ENCODE measurements around the gene MAP4K3.
"Not testable (repeated sequence)": the region's sequence is repeated elsewhere in the genome, so short reads cannot be mapped to it uniquely, and the experiment has no call there.

Gene MAP4K3

DNA sequence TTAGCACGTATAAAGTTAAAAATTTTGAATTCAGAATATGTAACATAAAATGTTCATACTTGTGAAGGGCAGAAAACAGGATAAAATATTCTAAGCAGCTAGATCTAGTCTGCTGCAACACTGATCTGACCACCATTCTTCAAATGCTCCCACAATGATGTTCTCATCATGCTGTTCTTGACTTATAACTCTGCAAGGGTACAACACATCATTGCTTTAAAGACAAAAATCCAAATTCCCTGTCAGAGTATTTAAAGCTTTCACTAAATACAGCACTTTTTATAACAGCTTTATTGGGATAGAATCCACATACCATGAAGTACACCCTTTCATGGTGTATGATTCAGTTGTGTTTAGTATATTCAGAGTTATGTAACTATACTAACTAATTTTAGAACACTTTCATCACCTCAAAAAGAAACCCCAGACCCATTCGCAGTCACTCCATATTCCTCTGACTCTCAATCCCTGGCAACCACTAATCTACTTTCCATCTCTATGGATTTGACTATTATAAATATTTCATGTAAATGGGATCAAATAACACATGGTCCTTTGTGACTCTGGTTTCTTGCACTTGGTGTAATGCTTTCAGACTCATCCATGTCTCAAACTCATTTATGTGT, 56.4 kb downstream of the MAP4K3 start:
- H3K9ac ChIP-seq (ENCODE audit: low read depth, low read length): no peak overlapping the region
- H3K4me1 ChIP-seq (ENCODE audit: insufficient read depth, low read length): no peaks in the 10 kb centered on the region
- H3K9me3 ChIP-seq (ENCODE audit: control insufficient read depth, insufficient read depth, low read length): no peaks in the 10 kb centered on the region
- no peaks in the 10 kb centered on the region for H3K36me3 ChIP-seq (ENCODE audit: insufficient read depth, low read length)

DNA sequence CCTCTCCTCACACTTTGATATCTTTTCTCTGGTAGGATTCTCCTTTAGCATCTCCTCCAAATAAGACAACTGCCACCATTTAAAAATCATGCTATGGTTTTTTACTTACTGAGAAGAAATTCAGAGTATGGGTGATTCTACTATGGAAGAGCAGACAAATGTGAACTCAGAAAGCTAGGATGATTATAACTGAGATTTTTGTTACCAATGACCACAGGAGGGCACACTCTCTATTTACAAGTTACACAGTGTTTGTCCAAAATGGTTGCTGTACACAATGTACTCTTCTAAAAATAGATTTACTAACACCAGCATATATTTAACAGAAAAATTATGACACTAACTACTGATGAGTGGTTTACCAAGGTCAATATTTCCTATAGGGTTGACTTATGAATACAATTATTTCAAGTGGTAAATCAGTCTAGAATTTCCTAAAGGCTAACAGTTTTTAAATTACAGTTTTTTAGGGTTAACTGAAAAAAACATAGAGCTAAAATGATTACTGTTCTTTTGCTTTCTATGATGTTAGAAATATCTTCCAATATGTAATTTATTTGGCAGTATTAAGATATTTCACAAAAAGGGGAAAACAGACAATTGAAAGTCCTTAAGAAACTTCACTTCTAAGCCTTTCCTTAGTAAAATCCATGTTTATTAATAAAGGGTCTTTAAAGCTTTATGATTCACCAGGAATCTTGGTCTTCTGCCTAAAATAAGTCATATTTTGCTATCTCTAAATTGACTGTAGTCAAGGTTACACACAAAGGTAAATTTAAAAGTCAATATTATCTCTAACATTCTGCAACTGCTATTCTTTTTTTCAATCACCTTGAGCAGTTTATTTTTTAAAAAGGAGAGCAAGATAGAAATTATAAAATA, 57.2 kb downstream of the MAP4K3 start:
- H3K4me1 ChIP-seq (ENCODE audit: insufficient read depth, low read length): no peaks in the 10 kb centered on the region
- H3K36me3 ChIP-seq (ENCODE audit: insufficient read depth, low read length): no peaks in the 10 kb centered on the region
- H3K9ac ChIP-seq (ENCODE audit: low read depth, low read length): no peak overlapping the region
- no peaks in the 10 kb centered on the region for H3K9me3 ChIP-seq (ENCODE audit: control insufficient read depth, insufficient read depth, low read length)

DNA sequence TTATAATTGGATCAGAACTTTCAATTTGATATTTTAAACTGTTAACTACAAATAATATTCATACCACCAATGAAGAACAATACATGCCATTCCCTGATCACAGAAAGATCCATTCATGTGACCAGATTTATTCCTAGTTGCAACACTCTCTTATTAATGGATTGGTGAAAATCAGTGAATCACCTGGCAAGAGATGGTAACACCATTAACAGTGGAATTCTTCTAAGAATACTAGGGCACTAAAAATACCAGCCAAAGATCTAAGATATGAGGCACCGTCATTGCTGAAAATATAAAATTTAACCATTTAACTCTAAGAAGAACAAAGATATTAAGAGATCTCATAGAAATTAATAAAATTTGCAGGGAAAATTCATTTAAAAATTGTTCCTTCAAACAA, 58.1 kb downstream of the MAP4K3 start:
- H3K9ac ChIP-seq (ENCODE audit: low read depth, low read length): no peak overlapping the region
- no peaks in the 10 kb centered on the region for H3K4me1 ChIP-seq (ENCODE audit: insufficient read depth, low read length)
- no peaks in the 10 kb centered on the region for H3K36me3 ChIP-seq (ENCODE audit: insufficient read depth, low read length)
- no peaks in the 10 kb centered on the region for H3K9me3 ChIP-seq (ENCODE audit: control insufficient read depth, insufficient read depth, low read length)

DNA sequence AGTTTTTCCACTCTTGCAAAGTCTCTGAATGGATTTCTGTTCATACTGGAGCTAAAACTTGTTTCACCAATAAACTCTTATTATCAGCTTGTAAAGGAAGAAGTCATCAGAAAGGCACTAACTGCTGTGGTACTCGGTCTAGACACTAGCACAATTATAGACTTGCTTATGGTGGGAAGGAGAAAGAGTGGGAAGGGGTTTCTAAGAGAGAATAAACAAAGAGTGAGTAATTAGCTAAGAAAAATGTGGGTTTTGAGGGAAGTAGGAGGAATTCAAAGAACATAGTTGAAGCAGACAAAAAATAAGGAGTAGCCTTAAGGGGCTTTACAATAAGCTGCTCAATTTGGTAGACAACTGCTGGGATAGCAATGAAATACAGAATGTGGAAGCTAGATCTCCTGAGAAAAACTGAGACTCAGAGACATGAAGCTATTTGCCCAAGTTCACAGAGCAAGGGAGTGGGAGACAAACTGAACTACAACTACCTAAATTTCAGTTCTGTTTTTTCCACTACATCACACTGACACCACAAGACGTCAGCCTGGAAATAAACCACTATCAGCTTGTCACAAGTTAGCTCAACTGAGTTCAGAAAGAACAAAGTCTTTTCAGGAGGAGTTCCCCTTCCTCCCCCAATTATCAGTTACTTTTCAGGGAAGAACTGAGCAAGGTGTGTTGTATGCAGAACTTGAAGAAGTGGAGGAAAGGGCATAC, 59.7 kb downstream of the MAP4K3 start:
- Histone ChIP-seq H3K9me3 (ENCODE audit: control insufficient read depth, insufficient read depth, low read length) (no peaks in the 10 kb centered on the region), H3K4me1 (ENCODE audit: insufficient read depth, low read length) (no peaks in the 10 kb centered on the region), H3K36me3 (ENCODE audit: insufficient read depth, low read length) (no peaks in the 10 kb centered on the region), H3K9ac (ENCODE audit: low read depth, low read length) (no peak overlapping the region)

DNA sequence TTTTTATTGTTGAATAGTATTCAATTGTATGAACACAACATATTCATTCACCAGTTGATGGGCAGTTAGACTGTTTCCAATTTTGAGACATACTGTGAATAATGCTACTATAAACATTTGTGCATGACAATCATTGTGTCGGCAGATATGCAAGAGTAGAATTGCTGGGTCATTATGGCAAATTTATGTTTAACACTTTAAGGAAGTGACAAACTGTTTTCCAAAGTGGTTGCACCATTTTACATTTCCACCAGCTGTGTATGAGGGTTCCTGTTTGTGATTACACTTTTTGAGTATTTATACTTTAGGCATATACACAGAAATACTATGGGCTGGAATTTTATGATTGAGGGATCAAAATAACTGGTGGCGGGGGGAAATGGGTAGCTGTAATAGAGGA, 61.2 kb downstream of the MAP4K3 start:
- no peaks in the 10 kb centered on the region for H3K36me3 ChIP-seq (ENCODE audit: insufficient read depth, low read length)

DNA sequence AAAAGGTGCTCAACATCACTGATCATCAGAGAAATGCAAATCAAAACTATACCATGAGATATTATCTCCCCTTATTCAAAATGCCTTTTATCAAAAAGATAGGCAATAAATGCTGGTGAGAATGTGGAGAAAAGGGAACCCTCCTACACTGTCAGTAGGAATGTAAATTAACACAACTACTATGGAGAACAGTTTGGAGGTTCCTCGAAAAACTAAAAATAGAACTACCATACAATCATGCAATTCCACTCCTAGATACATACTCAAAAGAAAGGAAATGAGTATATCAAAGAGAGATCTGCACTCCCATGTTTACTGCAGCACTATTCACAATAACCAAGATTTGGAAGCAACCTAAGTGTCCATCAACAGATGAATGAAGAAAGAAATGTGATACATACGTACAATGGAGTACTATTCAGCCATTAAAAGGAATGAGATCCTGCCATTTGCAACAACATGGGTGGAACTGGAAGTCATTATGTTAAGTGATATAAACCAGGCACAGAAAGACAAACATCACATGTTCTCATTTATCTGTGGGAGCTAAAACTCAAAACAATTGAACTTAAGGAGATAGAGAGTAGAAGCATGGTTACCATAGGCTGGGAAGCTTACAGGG, 63.8 kb downstream of the MAP4K3 start:
- H3K9me3 ChIP-seq (ENCODE audit: control insufficient read depth, insufficient read depth, low read length): no peaks in the 10 kb centered on the region; the same call in 1 of the 2 replicates
- no peak overlapping the region for H3K9ac ChIP-seq (ENCODE audit: low read depth, low read length)
- H3K36me3 ChIP-seq (ENCODE audit: insufficient read depth, low read length): no peaks in the 10 kb centered on the region
- H3K4me1 ChIP-seq (ENCODE audit: insufficient read depth, low read length): peaks cover 4% of the 10 kb centered on the region; the same call in 1 of the 2 replicates

More for the DNA sequence above, 61.2 kb downstream of the MAP4K3 start:
- no peaks in the 10 kb centered on the region for H3K9me3 ChIP-seq (ENCODE audit: control insufficient read depth, insufficient read depth, low read length)
- H3K9ac ChIP-seq (ENCODE audit: low read depth, low read length): no peak overlapping the region
- H3K4me1 ChIP-seq (ENCODE audit: insufficient read depth, low read length): no peaks in the 10 kb centered on the region

DNA sequence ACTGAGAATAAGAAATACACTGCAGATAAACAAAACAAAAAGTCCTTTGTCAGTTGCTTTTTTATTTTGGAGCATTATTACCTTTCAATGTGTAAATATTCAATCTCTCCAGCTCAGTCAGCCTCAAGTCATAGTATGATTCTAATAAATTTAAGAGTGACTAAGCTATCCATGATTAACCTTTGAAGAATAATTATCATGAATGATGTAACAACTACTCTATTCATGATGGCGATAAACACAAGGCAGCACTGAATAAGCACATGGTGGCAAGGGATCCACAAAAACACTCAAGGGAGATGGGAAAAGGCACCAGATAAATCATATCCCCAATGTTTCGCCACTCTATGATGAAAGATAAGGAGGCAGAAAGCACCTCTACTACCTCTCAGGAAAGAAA, 67.0 kb downstream of the MAP4K3 start:
- Histone ChIP-seq H3K36me3 (ENCODE audit: insufficient read depth, low read length) (peaks cover 4% of the 10 kb centered on the region; the same call in 1 of the 2 replicates), H3K9ac (ENCODE audit: low read depth, low read length) (no peak overlapping the region), H3K4me1 (ENCODE audit: insufficient read depth, low read length) (peaks cover 4% of the 10 kb centered on the region; the same call in 1 of the 2 replicates), H3K9me3 (ENCODE audit: control insufficient read depth, insufficient read depth, low read length) (peaks cover 13% of the 10 kb centered on the region; the same call in 1 of the 2 replicates)

DNA sequence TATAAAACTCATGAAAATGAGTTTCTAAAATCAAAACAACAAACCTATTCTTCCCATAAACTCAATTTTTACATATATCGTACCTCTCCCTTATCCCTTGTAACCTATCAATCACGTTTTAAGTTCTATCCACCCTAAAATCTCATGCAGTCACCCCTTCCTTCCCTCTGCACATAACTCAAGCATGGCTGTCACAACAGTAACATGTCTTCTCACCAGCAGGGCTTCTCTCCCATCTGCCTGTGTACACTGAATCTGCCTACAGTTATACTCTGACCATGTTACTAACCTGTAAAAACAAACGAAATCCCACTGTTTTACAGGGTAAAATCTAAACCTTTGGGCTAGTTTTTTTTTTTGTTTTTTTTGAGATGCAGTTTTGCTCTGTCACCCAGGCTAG, 68.2 kb downstream of the MAP4K3 start:
- H3K36me3 ChIP-seq (ENCODE audit: insufficient read depth, low read length): peaks cover 4% of the 10 kb centered on the region; the same call in 1 of the 2 replicates
- H3K9ac ChIP-seq (ENCODE audit: low read depth, low read length): no peak overlapping the region
- peaks cover 21% of the 10 kb centered on the region; the same call in 1 of the 2 replicates for H3K9me3 ChIP-seq (ENCODE audit: control insufficient read depth, insufficient read depth, low read length)
- H3K4me1 ChIP-seq (ENCODE audit: insufficient read depth, low read length): peaks cover 4% of the 10 kb centered on the region; the same call in 1 of the 2 replicates

DNA sequence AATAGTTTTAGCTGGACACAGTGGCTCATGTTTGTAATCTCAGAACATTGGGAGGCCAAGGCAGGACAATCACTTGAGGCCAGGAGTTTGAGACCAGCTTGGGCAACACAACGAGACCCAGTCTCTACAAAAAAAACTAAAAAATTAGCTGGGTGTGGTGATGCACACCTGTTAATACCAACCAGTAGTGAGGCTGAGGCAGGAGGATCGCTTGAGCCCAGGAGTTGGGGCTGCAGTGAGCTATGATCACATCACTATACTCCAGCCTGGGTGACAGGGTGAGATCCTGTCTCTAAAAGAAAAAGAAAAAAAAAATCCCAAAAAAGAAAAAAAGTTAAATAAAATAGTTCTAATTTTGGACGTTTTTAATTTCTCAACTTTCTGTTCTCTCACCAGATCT, 68.7 kb downstream of the MAP4K3 start:
- no peak overlapping the region for H3K9ac ChIP-seq (ENCODE audit: low read depth, low read length)
- peaks cover 4% of the 10 kb centered on the region; the same call in 1 of the 2 replicates for H3K36me3 ChIP-seq (ENCODE audit: insufficient read depth, low read length)
- peaks cover 22% of the 10 kb centered on the region; the same call in 1 of the 2 replicates for H3K9me3 ChIP-seq (ENCODE audit: control insufficient read depth, insufficient read depth, low read length)
- H3K4me1 ChIP-seq (ENCODE audit: insufficient read depth, low read length): peaks cover 4% of the 10 kb centered on the region; the same call in 1 of the 2 replicates

DNA sequence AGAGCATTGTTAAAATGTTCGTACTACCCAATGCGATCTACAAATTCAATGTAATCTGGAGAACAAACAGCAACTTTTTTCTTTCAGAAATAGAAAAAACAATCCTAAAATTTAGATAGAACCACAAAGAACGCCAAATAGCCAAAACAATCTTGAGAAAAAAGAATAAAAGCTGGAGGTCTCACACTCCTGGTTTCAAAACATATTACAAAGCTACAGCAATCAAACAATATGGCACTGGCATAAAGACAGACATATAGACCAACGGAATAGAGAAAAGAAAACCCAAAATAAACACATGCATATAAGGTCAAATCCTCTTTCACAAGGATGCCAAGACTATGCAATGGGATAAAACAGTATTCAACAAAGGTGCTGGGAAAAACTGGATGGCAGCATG, 74.5 kb downstream of the MAP4K3 start:
- peaks cover 6% of the 10 kb centered on the region; the same call in 1 of the 2 replicates for H3K36me3 ChIP-seq (ENCODE audit: insufficient read depth, low read length)
- H3K4me1 ChIP-seq (ENCODE audit: insufficient read depth, low read length): no peaks in the 10 kb centered on the region
- H3K9ac ChIP-seq (ENCODE audit: low read depth, low read length): no peak overlapping the region
- H3K9me3 ChIP-seq (ENCODE audit: control insufficient read depth, insufficient read depth, low read length): peaks cover 62% of the 10 kb centered on the region

DNA sequence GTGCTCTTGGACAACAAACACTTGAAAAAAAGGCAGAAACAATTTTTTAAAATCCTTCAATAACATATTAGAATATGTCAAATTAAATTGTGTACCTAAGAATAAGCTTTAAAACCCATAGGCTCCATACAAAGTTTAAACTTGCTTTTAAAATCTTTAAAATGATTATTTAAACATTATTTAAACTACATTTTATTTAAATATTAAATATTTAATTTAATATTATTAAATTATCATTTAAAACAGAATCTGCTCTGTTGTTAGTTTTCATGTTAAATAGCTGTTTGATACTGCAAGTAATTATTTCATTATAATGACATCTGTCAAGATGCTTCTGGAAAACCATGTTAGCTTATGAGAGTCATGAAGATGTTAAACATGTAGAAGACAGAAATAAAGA, 75.6 kb downstream of the MAP4K3 start:
- Histone ChIP-seq H3K36me3 (ENCODE audit: insufficient read depth, low read length) (peaks cover 6% of the 10 kb centered on the region; the same call in 1 of the 2 replicates), H3K9ac (ENCODE audit: low read depth, low read length) (no peak overlapping the region), H3K4me1 (ENCODE audit: insufficient read depth, low read length) (no peaks in the 10 kb centered on the region), H3K9me3 (ENCODE audit: control insufficient read depth, insufficient read depth, low read length) (peaks cover 56% of the 10 kb centered on the region)

DNA sequence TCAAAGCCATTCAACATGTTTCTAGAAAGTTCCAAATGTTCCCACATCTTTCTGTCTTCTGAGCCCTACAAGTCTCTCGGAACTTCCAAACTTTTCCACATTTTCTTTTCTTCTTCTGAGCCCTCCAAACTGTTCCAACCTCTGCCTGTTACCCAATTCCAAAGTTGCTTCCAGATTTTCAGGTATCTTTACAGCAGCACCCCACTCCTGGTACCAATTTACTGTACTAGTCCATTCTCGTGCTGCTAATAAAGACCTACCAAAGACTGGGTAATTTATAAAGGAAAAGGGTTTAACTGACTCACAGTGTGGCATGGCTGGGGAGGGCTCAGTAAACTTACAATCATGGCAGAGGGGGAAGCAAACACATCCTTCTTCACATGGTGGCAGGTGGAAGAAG, 76.7 kb downstream of the MAP4K3 start:
- not testable (repeated sequence) for H3K9ac ChIP-seq (ENCODE audit: low read depth, low read length); H3K4me1 ChIP-seq (ENCODE audit: insufficient read depth, low read length); H3K36me3 ChIP-seq (ENCODE audit: insufficient read depth, low read length)
- H3K9me3 ChIP-seq (ENCODE audit: control insufficient read depth, insufficient read depth, low read length): peaks cover 53% of the 10 kb centered on the region

DNA sequence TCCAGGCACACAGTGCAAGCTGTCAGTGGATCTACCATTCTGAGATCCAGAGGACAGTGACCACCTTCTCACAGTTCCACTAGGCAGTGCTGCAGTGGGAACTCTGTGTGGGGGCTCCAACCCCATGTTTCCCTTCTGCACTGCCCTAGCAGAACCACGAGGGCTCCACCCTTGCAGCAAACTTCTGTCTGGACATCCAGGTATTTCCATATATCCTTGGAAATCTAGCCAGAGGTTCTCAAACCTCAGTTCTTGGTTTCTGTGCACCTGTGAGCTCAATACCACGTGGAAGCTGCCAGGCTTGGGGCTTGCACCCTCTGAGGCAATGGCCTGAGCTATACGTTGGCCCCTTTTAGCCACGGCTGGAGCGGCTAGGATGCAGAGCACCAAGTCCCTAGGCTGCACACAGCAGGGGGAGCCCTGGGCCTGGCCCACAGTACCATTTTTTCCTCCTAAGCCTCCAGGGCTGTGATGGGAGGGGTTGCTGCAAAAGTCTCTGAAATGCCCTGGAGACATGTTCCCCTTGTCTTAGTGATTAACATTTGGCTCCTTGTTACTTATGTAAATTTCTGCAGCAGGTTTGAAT, 77.5 kb downstream of the MAP4K3 start:
- Histone ChIP-seq H3K36me3 (ENCODE audit: insufficient read depth, low read length) (peaks cover 2% of the 10 kb centered on the region; the same call in 1 of the 2 replicates), H3K4me1 (ENCODE audit: insufficient read depth, low read length) (no peaks in the 10 kb centered on the region), H3K9ac (ENCODE audit: low read depth, low read length) (no peak overlapping the region), H3K9me3 (ENCODE audit: control insufficient read depth, insufficient read depth, low read length) (peaks cover 51% of the 10 kb centered on the region)

All from ES-I3 (cell line).